Measurements from ENCODE around the gene FBXO42. TPM values are rescaled to one million over a fixed set of nuclear protein-coding genes. Genes with fewer than 3 reads are reported as not detected.
A peak's percentile ranks its signal among the peaks of the same experiment; 100 is the strongest.

FBXO42 gene
- total and polyA plus RNA-seq, 9 of the 15 experiments (the other 6 are each of a cell fraction or from before 2014, with no cell fraction given), result 7.2 to 24.8 (median 17.4) TPM

DNA sequence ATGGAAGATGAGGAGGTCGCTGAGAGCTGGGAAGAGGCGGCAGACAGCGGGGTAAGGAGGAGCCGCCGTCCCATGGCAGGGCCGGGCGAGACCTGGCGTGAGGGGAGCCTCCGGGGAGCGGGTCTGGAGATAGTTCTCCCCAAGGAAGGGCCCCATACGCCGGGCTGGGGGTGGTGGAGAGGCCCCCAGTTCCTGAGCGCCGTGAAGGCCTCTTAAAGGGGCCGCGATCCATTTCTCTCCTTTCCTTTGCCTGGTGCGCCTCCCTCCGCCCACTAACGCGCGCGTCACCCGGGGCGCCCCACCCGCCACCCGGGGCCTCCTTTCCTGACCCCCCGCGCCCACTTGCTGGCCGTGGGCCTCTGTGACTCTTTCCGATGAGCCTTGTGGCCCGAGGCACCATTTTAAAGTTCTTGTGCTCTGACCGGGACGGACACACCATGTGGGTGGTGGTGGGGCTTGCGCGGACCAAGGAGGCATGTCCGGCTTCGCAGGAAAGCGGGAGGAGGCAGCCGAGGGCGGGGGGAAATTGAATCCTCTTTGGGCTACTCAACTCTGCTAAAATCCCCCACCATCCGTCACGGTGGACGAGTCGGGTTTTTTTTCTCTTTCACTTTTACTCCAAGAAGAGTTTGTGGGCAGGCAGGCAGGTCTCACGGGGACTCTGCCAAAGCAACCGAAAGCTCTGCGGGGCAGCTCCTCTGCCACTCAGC, 15.1 kb upstream of the FBXO42 start (continued):
- TF ChIP-seq, protein P1, sequence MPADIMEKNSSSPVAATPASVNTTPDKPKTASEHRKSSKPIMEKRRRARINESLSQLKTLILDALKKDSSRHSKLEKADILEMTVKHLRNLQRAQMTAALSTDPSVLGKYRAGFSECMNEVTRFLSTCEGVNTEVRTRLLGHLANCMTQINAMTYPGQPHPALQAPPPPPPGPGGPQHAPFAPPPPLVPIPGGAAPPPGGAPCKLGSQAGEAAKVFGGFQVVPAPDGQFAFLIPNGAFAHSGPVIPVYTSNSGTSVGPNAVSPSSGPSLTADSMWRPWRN (IDR thresholded peaks at IDR 0.05; ENCODE audit: low read depth), result no peak
- TF ChIP-seq, protein P2, sequence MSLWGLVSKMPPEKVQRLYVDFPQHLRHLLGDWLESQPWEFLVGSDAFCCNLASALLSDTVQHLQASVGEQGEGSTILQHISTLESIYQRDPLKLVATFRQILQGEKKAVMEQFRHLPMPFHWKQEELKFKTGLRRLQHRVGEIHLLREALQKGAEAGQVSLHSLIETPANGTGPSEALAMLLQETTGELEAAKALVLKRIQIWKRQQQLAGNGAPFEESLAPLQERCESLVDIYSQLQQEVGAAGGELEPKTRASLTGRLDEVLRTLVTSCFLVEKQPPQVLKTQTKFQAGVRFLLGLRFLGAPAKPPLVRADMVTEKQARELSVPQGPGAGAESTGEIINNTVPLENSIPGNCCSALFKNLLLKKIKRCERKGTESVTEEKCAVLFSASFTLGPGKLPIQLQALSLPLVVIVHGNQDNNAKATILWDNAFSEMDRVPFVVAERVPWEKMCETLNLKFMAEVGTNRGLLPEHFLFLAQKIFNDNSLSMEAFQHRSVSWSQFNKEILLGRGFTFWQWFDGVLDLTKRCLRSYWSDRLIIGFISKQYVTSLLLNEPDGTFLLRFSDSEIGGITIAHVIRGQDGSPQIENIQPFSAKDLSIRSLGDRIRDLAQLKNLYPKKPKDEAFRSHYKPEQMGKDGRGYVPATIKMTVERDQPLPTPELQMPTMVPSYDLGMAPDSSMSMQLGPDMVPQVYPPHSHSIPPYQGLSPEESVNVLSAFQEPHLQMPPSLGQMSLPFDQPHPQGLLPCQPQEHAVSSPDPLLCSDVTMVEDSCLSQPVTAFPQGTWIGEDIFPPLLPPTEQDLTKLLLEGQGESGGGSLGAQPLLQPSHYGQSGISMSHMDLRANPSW (CRISPR knock-in tag; IDR thresholded peaks at IDR 0.05), result no peak; the same call in 1 of the 2 replicates
- TF ChIP-seq SMARCC2 (IDR thresholded peaks at IDR 0.05; ENCODE audit: low read depth), result no peak
- peak; percentile 15; the same call in 1 of the 2 replicates for TF ChIP-seq DPF2 (IDR thresholded peaks at IDR 0.05)
- TF ChIP-seq NFE2 (IDR thresholded peaks at IDR 0.05; ENCODE audit: low read depth), result no peak
- TF ChIP-seq MAFK (IDR thresholded peaks at IDR 0.05; ENCODE audit: low read length), result no peak
- TF ChIP-seq SP1 (CRISPR knock-in tag; IDR thresholded peaks at IDR 0.05), result peak; percentile 39
- no peak for TF ChIP-seq U2AF1 (optimal IDR thresholded peaks at IDR 0.05; ENCODE audit: low read depth, low read length)
- TF ChIP-seq SNRNP70 (optimal IDR thresholded peaks at IDR 0.05; ENCODE audit: low read depth, low read length), result no peak
- TF ChIP-seq HMG20B (CRISPR knock-in tag; IDR thresholded peaks at IDR 0.05), result no peak
- 0 out of 2 replicates have a peak, but pooled peaks have one; percentile 45 for TF ChIP-seq SMARCE1 (IDR thresholded peaks at IDR 0.05)
- TF ChIP-seq, protein P3, sequence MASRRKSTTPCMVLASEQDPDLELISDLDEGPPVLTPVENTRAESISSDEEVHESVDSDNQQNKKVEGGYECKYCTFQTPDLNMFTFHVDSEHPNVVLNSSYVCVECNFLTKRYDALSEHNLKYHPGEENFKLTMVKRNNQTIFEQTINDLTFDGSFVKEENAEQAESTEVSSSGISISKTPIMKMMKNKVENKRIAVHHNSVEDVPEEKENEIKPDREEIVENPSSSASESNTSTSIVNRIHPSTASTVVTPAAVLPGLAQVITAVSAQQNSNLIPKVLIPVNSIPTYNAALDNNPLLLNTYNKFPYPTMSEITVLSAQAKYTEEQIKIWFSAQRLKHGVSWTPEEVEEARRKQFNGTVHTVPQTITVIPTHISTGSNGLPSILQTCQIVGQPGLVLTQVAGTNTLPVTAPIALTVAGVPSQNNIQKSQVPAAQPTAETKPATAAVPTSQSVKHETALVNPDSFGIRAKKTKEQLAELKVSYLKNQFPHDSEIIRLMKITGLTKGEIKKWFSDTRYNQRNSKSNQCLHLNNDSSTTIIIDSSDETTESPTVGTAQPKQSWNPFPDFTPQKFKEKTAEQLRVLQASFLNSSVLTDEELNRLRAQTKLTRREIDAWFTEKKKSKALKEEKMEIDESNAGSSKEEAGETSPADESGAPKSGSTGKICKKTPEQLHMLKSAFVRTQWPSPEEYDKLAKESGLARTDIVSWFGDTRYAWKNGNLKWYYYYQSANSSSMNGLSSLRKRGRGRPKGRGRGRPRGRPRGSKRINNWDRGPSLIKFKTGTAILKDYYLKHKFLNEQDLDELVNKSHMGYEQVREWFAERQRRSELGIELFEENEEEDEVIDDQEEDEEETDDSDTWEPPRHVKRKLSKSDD (conservative IDR thresholded peaks at IDR 0.05; ENCODE audit: low read length), result no peak
- no peak for TF ChIP-seq ZC3H8 (IDR thresholded peaks at IDR 0.05)
- TF ChIP-seq, protein P4, sequence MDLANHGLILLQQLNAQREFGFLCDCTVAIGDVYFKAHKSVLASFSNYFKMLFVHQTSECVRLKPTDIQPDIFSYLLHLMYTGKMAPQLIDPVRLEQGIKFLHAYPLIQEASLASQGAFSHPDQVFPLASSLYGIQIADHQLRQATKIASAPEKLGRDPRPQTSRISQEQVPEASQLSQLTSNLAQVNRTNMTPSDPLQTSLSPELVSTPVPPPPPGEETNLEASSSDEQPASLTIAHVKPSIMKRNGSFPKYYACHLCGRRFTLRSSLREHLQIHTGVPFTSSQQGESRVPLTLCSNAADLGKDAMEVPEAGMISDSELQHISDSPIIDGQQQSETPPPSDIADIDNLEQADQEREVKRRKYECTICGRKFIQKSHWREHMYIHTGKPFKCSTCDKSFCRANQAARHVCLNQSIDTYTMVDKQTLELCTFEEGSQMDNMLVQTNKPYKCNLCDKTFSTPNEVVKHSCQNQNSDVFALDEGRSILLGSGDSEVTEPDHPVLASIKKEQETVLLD (IDR thresholded peaks at IDR 0.05), result no peak
- no peak for TF ChIP-seq ZNF766 (CRISPR knock-in tag; conservative IDR thresholded peaks at IDR 0.05)
- peak; percentile 97 for TF ChIP-seq TOE1 (IDR thresholded peaks at IDR 0.05; ENCODE audit: borderline replicate concordance)
- no peak for TF ChIP-seq TOE1 (CRISPR knock-in tag; IDR thresholded peaks at IDR 0.05; ENCODE audit: borderline replicate concordance, low read depth)
- no peak for TF ChIP-seq GTF2F1 (IDR thresholded peaks at IDR 0.05; ENCODE audit: low read depth, low read length)
- TF ChIP-seq, protein P5, sequence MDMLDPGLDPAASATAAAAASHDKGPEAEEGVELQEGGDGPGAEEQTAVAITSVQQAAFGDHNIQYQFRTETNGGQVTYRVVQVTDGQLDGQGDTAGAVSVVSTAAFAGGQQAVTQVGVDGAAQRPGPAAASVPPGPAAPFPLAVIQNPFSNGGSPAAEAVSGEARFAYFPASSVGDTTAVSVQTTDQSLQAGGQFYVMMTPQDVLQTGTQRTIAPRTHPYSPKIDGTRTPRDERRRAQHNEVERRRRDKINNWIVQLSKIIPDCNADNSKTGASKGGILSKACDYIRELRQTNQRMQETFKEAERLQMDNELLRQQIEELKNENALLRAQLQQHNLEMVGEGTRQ (CRISPR knock-in tag; IDR thresholded peaks at IDR 0.05), result no peak
- peak; percentile 5; the same call in 1 of the 2 replicates for TF ChIP-seq ZNF232 (CRISPR knock-in tag; IDR thresholded peaks at IDR 0.05)
- TF ChIP-seq ZNF830 (CRISPR knock-in tag; IDR thresholded peaks at IDR 0.05), result peak; percentile 24; the same call in 1 of the 2 replicates

Data from K562 (cell line).